ENCODE results near the gene TBC1D9B.

- TF ChIP-seq CTCF (IDR thresholded peaks at IDR 0.05) (no peak), ZFX (IDR thresholded peaks at IDR 0.05; ENCODE audit: borderline replicate concordance) (no peak)
Observed at GRCh38 chr5:179815491-179816249, 92.0 kb downstream of the TBC1D9B start.

All from 22Rv1 (cell line).